Measurements from ENCODE around the gene GABPB2.

DNA sequence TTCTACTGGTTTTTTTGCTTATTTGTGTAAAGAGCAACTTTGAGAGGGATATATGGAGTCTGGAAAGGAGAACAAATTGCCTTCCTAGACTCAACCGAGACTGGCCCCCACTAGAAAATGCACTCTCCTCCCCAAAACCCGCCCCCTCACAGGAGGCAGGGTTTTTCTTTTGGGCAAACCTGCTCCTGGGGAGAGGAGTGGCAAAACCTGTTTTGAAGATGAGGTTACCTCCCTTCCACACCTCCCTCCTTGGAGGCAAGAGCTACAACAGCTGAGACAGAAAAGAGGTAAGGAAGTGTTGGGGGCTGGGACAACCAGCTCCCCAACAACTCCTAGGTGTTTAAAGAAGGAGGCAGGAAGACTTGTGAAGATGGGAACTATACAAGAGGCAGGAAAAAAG, 34.2 kb upstream of the GABPB2 start, which contains the start of gene BNIPL:
- TF ChIP-seq, protein P1, sequence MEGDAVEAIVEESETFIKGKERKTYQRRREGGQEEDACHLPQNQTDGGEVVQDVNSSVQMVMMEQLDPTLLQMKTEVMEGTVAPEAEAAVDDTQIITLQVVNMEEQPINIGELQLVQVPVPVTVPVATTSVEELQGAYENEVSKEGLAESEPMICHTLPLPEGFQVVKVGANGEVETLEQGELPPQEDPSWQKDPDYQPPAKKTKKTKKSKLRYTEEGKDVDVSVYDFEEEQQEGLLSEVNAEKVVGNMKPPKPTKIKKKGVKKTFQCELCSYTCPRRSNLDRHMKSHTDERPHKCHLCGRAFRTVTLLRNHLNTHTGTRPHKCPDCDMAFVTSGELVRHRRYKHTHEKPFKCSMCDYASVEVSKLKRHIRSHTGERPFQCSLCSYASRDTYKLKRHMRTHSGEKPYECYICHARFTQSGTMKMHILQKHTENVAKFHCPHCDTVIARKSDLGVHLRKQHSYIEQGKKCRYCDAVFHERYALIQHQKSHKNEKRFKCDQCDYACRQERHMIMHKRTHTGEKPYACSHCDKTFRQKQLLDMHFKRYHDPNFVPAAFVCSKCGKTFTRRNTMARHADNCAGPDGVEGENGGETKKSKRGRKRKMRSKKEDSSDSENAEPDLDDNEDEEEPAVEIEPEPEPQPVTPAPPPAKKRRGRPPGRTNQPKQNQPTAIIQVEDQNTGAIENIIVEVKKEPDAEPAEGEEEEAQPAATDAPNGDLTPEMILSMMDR (IDR thresholded peaks at IDR 0.05; ENCODE audit: insufficient read depth, low read length, poor library complexity, severe bottlenecking), result no peak
- no peak for TF ChIP-seq EZH2phosphoT487 (conservative IDR thresholded peaks at IDR 0.05; ENCODE audit: low read length)
